Fibroblast of villous mesenchyme (primary cell): ENCODE measurements around the gene THRAP3. TPM values are rescaled to one million over a fixed set of nuclear protein-coding genes. Genes with fewer than 3 reads are reported as not detected.

Experiments
- DNase-seq: peaks from one replicate; pipeline ENCODE4 v3.0.0-alpha.2; 2010; ENCODE audit warnings: low read depth
- H3K4me3 ChIP-seq: 2 replicates; pipeline ENCODE4 v1.5.1; 2011; ENCODE audit warnings: low read depth, mild to moderate bottlenecking, low read length
- total RNA-seq: library from RNA; depleted of rRNA; stranded (reverse); fragments of >200 nt; gene quantifications from 2 replicates; pipeline ENCODE4 v1.2.3, GENCODE V29; 2012
- TF ChIP-seq, protein P1 (sequence below): IDR thresholded peaks from 2 replicates; pipeline ENCODE4 v1.5.1; 2012; ENCODE audit warnings: low read depth, mild to moderate bottlenecking, low read length; ENCODE audit not compliant: insufficient read depth

THRAP3 gene
- total RNA-seq, 1 donor, result 130 TPM

GRCh38 chr1:36341626-36342320 is 117.5 kb downstream of the THRAP3 start:
- no peak for DNase-seq
- TF ChIP-seq, protein P1, sequence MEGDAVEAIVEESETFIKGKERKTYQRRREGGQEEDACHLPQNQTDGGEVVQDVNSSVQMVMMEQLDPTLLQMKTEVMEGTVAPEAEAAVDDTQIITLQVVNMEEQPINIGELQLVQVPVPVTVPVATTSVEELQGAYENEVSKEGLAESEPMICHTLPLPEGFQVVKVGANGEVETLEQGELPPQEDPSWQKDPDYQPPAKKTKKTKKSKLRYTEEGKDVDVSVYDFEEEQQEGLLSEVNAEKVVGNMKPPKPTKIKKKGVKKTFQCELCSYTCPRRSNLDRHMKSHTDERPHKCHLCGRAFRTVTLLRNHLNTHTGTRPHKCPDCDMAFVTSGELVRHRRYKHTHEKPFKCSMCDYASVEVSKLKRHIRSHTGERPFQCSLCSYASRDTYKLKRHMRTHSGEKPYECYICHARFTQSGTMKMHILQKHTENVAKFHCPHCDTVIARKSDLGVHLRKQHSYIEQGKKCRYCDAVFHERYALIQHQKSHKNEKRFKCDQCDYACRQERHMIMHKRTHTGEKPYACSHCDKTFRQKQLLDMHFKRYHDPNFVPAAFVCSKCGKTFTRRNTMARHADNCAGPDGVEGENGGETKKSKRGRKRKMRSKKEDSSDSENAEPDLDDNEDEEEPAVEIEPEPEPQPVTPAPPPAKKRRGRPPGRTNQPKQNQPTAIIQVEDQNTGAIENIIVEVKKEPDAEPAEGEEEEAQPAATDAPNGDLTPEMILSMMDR, result no peak
- no peak overlapping the region for H3K4me3 ChIP-seq

DNA sequence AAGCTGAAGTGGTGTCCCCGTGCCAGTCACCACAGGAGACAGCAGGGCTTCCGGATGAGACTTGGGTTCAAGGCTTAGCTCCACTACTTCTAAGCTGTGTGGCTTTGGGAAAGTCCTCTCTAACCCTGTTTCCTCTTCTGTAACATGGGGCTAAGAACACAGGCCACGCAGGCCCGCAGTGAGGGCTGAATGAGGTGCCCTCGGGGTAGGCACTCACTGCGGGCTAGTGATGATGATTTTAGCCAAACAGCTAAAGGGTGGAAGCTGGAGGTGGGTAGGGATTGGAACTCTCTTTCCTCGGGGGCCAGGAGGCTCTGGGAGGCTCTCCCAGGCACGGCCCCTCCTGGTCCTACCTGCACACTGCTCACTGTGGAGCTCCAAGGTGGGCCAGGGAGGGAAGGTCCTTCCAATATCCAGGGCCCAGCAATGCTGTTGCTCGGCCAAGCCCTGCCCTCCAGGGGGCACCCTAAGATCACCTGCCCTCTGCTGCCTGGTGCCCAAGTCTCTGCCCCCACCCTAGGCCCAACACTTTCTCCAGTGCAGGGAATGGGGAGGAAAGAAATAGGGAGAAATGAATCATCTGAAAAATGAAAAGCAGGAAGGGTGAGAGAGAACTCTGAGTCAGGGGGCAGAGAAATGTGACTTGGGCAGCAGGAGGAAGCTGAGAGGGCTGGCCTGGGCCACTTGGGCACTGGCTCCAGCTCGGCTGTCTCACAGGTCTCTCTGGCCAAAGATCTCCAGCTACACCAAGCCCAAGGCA is 118.4 kb downstream of the THRAP3 start:
- no peak overlapping the region for H3K4me3 ChIP-seq
- peak; percentile 60 for DNase-seq
- TF ChIP-seq, protein P1, result peak; percentile 71

GRCh38 chr1:36343651-36344394 is 119.6 kb downstream of the THRAP3 start:
- TF ChIP-seq, protein P1, result no peak
- no peak overlapping the region for H3K4me3 ChIP-seq
- DNase-seq, result no peak

GRCh38 chr1:36344395-36344680 is 120.1 kb downstream of the THRAP3 start:
- TF ChIP-seq, protein P1, result no peak
- no peak overlapping the region for H3K4me3 ChIP-seq
- no peak for DNase-seq

GRCh38 chr1:36345353-36345752 is 121.1 kb downstream of the THRAP3 start:
- no peak for DNase-seq
- no peak overlapping the region for H3K4me3 ChIP-seq
- TF ChIP-seq, protein P1, result no peak

DNA sequence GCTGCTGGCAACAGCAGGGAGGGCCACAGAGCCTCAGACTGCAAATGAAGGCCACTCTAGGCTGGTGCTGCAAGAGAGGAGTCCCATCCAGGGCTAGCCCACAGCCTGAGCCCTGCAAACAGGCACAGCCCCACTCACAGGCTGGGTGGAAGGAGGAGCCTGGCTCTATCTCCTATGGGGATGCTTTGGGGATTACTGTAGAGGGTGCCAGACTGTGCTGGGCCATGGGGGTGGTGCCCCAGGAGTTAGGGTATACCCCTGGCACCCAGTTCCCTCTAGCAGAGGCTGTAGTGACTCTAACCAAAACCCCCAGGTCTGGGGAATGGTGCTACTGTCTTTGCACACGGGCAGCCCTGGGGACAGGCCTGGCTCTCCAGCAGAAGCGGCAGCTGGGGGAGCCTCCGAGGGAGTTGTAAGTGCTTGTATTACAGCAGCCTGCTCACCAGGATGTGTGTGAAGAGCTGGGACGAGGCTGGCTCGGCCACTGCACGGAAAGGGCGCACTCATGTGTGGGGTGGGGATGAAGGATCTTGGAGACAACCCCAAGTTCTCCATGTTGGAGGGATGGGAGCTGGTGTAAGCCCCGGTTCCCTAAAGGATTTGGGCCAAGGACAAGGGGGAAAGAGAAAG is 122.6 kb downstream of the THRAP3 start:
- no peak for DNase-seq
- no peak overlapping the region for H3K4me3 ChIP-seq
- TF ChIP-seq, protein P1, result no peak
